K562 (cell line): ENCODE data around the gene PPCDC.

Source experiments
- BRCA1 ChIP-seq, 2 experiments: fragments of 450-650 bp in 1 of 2; sonication (generic) in 1 of 2; formaldehyde crosslinking in 1 of 2; IDR thresholded peaks; 2 replicates each; pipeline versions ENCODE4 v1.5.0 to v1.6.1; 2017 to 2020; ENCODE audit warnings: mild to moderate bottlenecking in 1 of 2, missing genetic modification reagents in 1 of 2
- CEBPB ChIP-seq: fragments of 450-650 bp; IDR thresholded peaks from 2 replicates; pipeline ENCODE4 v1.6.1; 2016; ENCODE audit warnings: missing genetic modification characterization, missing compliant biosample characterization
- CHD4 ChIP-seq: fragments of 200-600 bp; sonication (generic); IDR thresholded peaks from 3 replicates; pipeline ENCODE4 v1.6.1; 2012; ENCODE audit warnings: low read depth, mild to moderate bottlenecking, mixed read lengths, low read length, inconsistent platforms; ENCODE audit not compliant: insufficient read depth, insufficient replicate concordance, poor library complexity, severe bottlenecking
- ETV1 ChIP-seq: fragments of 450-650 bp; conservative IDR thresholded peaks from 2 replicates; pipeline ENCODE4 v1.6.1; 2016; ENCODE audit warnings: missing genetic modification characterization, control low read depth, low read depth, missing compliant biosample characterization
- FIP1L1 ChIP-seq: fragments of 200-400 bp; formaldehyde crosslinking; IDR thresholded peaks from 2 replicates; pipeline ENCODE4 v1.6.1; 2018; ENCODE audit warnings: mild to moderate bottlenecking, low read depth, low read length; ENCODE audit not compliant: poor library complexity, severe bottlenecking
- GATAD2A ChIP-seq: fragments of 450-650 bp; IDR thresholded peaks from 2 replicates; pipeline ENCODE4 v1.6.1; 2017
- MED1 ChIP-seq: sonication (generic); formaldehyde crosslinking; IDR thresholded peaks from 2 replicates; pipeline ENCODE4 v1.8.1; 2023; ENCODE audit warnings: missing genetic modification reagents, borderline replicate concordance
- MXI1 ChIP-seq: IDR thresholded peaks from 2 replicates; pipeline ENCODE4 v1.6.1; 2011; ENCODE audit warnings: low read depth, mild to moderate bottlenecking, improper control_type of control experiment, low read length
- POLR2A ChIP-seq: fragments of 450-650 bp; conservative IDR thresholded peaks from 2 replicates; pipeline ENCODE4 v1.6.1; 2016
- TCF7L2 ChIP-seq: fragments of 150-350 bp; IDR thresholded peaks from 2 replicates; pipeline ENCODE4 v1.6.1; 2016; ENCODE audit warnings: low read depth, mild to moderate bottlenecking, low read length, moderate library complexity
- ZNF589 ChIP-seq: fragments of 200-800 bp; sonication (Bioruptor generic); IDR thresholded peaks from 2 replicates; pipeline ENCODE4 v1.6.1; 2016; ENCODE audit warnings: low read depth, missing genetic modification characterization, missing compliant biosample characterization
- TF ChIP-seq, protein P1 (sequence below), 3 experiments: IDR thresholded peaks in 2 of 3; conservative IDR thresholded peaks in 1 of 3; 2 replicates each; pipeline ENCODE4 v1.5.1; 2011 to 2012; ENCODE audit warnings: low read length in 3 of 3, mild to moderate bottlenecking in 3 of 3, control low read depth in 2 of 3, improper control_type of control experiment in 1 of 3, inconsistent platforms in 1 of 3, low read depth in 1 of 3, mixed read lengths in 1 of 3, moderate library complexity in 1 of 3; ENCODE audit not compliant: insufficient read depth in 2 of 3
- TF ChIP-seq, protein P2 (sequence below): fragments of 250-450 bp; sonication (Bioruptor Pico); IDR thresholded peaks from 2 replicates; pipeline ENCODE4 v1.5.0; 2021; ENCODE audit warnings: mild to moderate bottlenecking, borderline replicate concordance
- TF ChIP-seq, protein P3 (sequence below): IDR thresholded peaks from 2 replicates; pipeline ENCODE4 v1.6.1; 2016; ENCODE audit warnings: missing genetic modification characterization, missing compliant biosample characterization

DNA sequence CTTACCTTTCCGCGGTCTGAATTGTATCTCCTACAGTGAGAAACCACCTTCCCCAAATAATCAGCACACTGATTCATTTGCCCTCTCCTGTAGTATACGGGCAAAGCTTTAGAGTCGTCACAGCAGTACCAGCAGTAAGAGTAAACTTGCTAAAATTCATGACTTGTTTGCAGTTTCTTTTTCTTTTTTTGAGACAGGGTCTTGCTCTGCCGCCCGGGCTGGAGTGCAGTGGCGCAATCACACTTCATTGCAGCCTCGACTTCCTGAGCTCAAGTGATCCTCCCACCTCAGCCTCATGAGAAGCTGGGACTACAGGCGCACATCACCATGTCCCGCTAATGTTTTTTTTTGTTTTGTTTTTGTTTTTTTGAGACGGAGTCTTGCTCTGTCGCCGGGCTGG lies 16.2 kb upstream of the PPCDC start:
- TF ChIP-seq, protein P1, sequence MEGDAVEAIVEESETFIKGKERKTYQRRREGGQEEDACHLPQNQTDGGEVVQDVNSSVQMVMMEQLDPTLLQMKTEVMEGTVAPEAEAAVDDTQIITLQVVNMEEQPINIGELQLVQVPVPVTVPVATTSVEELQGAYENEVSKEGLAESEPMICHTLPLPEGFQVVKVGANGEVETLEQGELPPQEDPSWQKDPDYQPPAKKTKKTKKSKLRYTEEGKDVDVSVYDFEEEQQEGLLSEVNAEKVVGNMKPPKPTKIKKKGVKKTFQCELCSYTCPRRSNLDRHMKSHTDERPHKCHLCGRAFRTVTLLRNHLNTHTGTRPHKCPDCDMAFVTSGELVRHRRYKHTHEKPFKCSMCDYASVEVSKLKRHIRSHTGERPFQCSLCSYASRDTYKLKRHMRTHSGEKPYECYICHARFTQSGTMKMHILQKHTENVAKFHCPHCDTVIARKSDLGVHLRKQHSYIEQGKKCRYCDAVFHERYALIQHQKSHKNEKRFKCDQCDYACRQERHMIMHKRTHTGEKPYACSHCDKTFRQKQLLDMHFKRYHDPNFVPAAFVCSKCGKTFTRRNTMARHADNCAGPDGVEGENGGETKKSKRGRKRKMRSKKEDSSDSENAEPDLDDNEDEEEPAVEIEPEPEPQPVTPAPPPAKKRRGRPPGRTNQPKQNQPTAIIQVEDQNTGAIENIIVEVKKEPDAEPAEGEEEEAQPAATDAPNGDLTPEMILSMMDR (IDR thresholded peaks at IDR 0.05 in 2 of 3, conservative IDR thresholded peaks at IDR 0.05 in 1 of 3; ENCODE audit: insufficient read depth in 2 of 3, low read depth in 1 of 3, low read length in 3 of 3), result no peak
- TF ChIP-seq CHD4, result no peak
- no peak for TF ChIP-seq MXI1
- no peak for TF ChIP-seq TCF7L2
- TF ChIP-seq, protein P2, sequence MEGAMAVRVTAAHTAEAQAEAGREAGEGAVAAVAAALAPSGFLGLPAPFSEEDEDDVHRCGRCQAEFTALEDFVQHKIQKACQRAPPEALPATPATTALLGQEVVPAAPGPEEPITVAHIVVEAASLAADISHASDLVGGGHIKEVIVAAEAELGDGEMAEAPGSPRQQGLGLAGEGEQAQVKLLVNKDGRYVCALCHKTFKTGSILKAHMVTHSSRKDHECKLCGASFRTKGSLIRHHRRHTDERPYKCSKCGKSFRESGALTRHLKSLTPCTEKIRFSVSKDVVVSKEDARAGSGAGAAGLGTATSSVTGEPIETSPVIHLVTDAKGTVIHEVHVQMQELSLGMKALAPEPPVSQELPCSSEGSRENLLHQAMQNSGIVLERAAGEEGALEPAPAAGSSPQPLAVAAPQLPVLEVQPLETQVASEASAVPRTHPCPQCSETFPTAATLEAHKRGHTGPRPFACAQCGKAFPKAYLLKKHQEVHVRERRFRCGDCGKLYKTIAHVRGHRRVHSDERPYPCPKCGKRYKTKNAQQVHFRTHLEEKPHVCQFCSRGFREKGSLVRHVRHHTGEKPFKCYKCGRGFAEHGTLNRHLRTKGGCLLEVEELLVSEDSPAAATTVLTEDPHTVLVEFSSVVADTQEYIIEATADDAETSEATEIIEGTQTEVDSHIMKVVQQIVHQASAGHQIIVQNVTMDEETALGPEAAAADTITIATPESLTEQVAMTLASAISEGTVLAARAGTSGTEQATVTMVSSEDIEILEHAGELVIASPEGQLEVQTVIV, result no peak
- TF ChIP-seq CEBPB, result no peak
- TF ChIP-seq FIP1L1, result no peak
- no peak for TF ChIP-seq POLR2A
- TF ChIP-seq ETV1 (tag), result no peak
- no peak for TF ChIP-seq MED1 (CRISPR knock-in tag)
- TF ChIP-seq BRCA1 (IDR thresholded peaks at IDR 0.05), result no peak
- no peak for TF ChIP-seq BRCA1 (CRISPR knock-in tag; IDR thresholded peaks at IDR 0.05)
- TF ChIP-seq, protein P3, sequence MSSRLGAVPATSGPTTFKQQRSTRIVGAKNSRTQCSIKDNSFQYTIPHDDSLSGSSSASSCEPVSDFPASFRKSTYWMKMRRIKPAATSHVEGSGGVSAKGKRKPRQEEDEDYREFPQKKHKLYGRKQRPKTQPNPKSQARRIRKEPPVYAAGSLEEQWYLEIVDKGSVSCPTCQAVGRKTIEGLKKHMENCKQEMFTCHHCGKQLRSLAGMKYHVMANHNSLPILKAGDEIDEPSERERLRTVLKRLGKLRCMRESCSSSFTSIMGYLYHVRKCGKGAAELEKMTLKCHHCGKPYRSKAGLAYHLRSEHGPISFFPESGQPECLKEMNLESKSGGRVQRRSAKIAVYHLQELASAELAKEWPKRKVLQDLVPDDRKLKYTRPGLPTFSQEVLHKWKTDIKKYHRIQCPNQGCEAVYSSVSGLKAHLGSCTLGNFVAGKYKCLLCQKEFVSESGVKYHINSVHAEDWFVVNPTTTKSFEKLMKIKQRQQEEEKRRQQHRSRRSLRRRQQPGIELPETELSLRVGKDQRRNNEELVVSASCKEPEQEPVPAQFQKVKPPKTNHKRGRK, result no peak
- TF ChIP-seq ZNF589 (CRISPR knock-in tag), result no peak
- TF ChIP-seq GATAD2A, result no peak
